HepG2 (cell line): ENCODE data around the gene HRH3. TPM values are rescaled to one million over a fixed set of nuclear protein-coding genes. Genes with fewer than 3 reads are reported as not detected.
A peak's percentile ranks its signal among the peaks of the same experiment; 100 is the strongest.

ENCODE experiments used
- FOXP4 ChIP-seq: sonication (generic); formaldehyde crosslinking; IDR thresholded peaks from 2 replicates; pipeline ENCODE4 v1.4.0; 2020; ENCODE audit warnings: missing genetic modification reagents
- HOXA9 ChIP-seq: sonication (generic); formaldehyde crosslinking; IDR thresholded peaks from 2 replicates; pipeline ENCODE4 v1.8.1; 2022; ENCODE audit warnings: missing genetic modification reagents, mild to moderate bottlenecking, moderate library complexity, borderline replicate concordance
- HOXD1 ChIP-seq: sonication (generic); formaldehyde crosslinking; IDR thresholded peaks from 2 replicates; pipeline ENCODE4 v1.5.0; 2020; ENCODE audit warnings: missing genetic modification reagents
- IKZF4 ChIP-seq: sonication (generic); formaldehyde crosslinking; IDR thresholded peaks from 2 replicates; pipeline ENCODE4 v1.5.1; 2020; ENCODE audit warnings: borderline replicate concordance, mild to moderate bottlenecking, low read depth, missing genetic modification reagents; ENCODE audit errors: not compliant biosample characterization
- KDM1A ChIP-seq: IDR thresholded peaks from 2 replicates; pipeline ENCODE4 v1.6.1; 2016; ENCODE audit warnings: missing compliant biosample characterization
- TFAP4 ChIP-seq: sonication (generic); IDR thresholded peaks from 2 replicates; pipeline ENCODE4 v1.6.1; 2016; ENCODE audit warnings: low read depth, borderline replicate concordance
- ZBTB39 ChIP-seq: sonication (generic); formaldehyde crosslinking; IDR thresholded peaks from 2 replicates; pipeline ENCODE4 v1.5.0; 2020; ENCODE audit warnings: missing genetic modification reagents
- ZMYM4 ChIP-seq: sonication (generic); formaldehyde crosslinking; IDR thresholded peaks from 2 replicates; pipeline ENCODE4 v1.8.1; 2023; ENCODE audit warnings: mild to moderate bottlenecking, missing genetic modification reagents
- ZNF138 ChIP-seq: sonication (generic); formaldehyde crosslinking; IDR thresholded peaks from 2 replicates; pipeline ENCODE4 v1.5.0; 2020; ENCODE audit warnings: mild to moderate bottlenecking, low read depth, missing genetic modification reagents
- ZNF331 ChIP-seq: sonication (generic); formaldehyde crosslinking; IDR thresholded peaks from 2 replicates; pipeline ENCODE4 v1.4.0; 2020; ENCODE audit warnings: missing genetic modification reagents
- ZNF333 ChIP-seq: sonication (generic); formaldehyde crosslinking; IDR thresholded peaks from 2 replicates; pipeline ENCODE4 v1.4.0; 2020; ENCODE audit warnings: mild to moderate bottlenecking, missing genetic modification reagents, borderline replicate concordance
- ZNF431 ChIP-seq: sonication (generic); formaldehyde crosslinking; IDR thresholded peaks from 2 replicates; pipeline ENCODE4 v1.9.0; 2022; ENCODE audit warnings: missing genetic modification reagents, low read depth, mild to moderate bottlenecking, borderline replicate concordance
- ZNF484 ChIP-seq: sonication (generic); formaldehyde crosslinking; IDR thresholded peaks from 2 replicates; pipeline ENCODE4 v1.5.1; 2020; ENCODE audit warnings: mild to moderate bottlenecking, low read depth, missing genetic modification reagents, borderline replicate concordance
- ZNF496 ChIP-seq: sonication (generic); formaldehyde crosslinking; IDR thresholded peaks from 2 replicates; pipeline ENCODE4 v1.8.1; 2023; ENCODE audit warnings: mild to moderate bottlenecking, moderate library complexity, missing genetic modification reagents; ENCODE audit not compliant: insufficient replicate concordance
- ZNF589 ChIP-seq: sonication (generic); formaldehyde crosslinking; conservative IDR thresholded peaks from 2 replicates; pipeline ENCODE4 v1.8.0; 2022; ENCODE audit warnings: mild to moderate bottlenecking, moderate library complexity, missing genetic modification reagents
- ZNF614 ChIP-seq: IDR thresholded peaks from 2 replicates; pipeline ENCODE4 v1.6.1; 2018; ENCODE audit warnings: missing biosample characterization, missing genetic modification reagents, inconsistent platforms, borderline replicate concordance
- ZNF746 ChIP-seq: sonication (generic); formaldehyde crosslinking; IDR thresholded peaks from 2 replicates; pipeline ENCODE4 v1.8.0; 2022; ENCODE audit warnings: mild to moderate bottlenecking, missing genetic modification reagents
- ZNF770 ChIP-seq: sonication (generic); formaldehyde crosslinking; IDR thresholded peaks from 2 replicates; pipeline ENCODE4 v1.5.0; 2020; ENCODE audit warnings: mild to moderate bottlenecking, missing genetic modification reagents
- polyA plus RNA-seq, 8 experiments: library from polyadenylated mRNA; depleted of rRNA in 3 of 8; stranded (reverse) in 7 of 8; unstranded in 1 of 8; fragments of >200 nt; fragmentation: Illumina TruSeq in 4 of 8; extraction: Trizol in 4 of 8; gene quantifications; 2 replicates each; pipeline versions ENCODE4 v1.2.1 to v1.2.3, GENCODE V29; 2011 to 2016; ENCODE audit warnings: low read depth in 4 of 8, missing spikeins in 1 of 8, mixed read lengths in 1 of 8; ENCODE audit not compliant: insufficient read depth in 1 of 8
- total RNA-seq, 5 experiments: library from RNA; depleted of rRNA; stranded (reverse); fragments of >200 nt; fragmentation: Illumina TruSeq; extraction: Trizol; gene quantifications; 2 replicates each; pipeline ENCODE4 v1.2.3, GENCODE V29; 2016; ENCODE audit warnings: low read depth in 1 of 5
- TF ChIP-seq, protein P1 (sequence below): sonication (generic); formaldehyde crosslinking; IDR thresholded peaks from 2 replicates; pipeline ENCODE4 v1.8.0; 2023; ENCODE audit warnings: mild to moderate bottlenecking, missing genetic modification reagents

HRH3 gene
- total and polyA plus RNA-seq, 2 of the 13 experiments (the other 11 are each of a cell fraction or from before 2014, with no cell fraction given) = 0.18 TPM; not detected in 1

DNA sequence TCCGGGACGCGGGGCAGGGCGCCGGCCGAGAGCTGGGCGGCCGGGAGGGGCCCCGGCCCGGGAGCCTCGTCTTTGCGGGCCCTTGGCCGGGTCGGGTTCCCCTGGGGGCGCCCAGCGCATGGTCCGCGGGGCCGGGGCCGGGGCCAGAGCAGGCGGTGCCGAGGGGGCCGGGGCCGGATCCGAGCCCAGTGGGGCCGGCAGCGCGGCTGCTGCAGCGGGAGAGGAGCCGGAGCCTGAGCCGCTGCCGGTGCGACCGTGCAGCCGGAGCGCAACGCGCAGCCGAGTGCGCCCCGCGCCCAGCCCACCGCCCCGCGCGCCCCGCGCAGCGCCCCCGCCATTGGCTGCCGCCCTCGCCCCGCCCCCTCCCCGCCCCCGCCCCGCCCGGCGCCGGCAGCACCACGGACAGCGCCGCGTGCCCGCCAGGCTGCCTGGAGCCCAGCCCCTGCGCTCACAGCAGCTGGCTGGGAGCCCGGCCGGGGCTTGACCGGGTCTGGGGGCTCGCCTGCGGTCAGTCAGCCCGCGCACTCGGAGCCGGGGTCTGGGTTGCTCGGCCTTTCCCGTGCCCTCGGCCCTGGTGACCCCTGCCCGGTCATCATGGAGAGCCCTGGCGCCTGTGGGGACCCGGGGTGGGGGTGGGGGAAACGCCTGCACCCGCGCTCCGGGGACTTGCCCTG is at the start of gene HRH3 (continued):
- TF ChIP-seq ZNF746 (peak; percentile 64; the same call in 1 of the 2 replicates), FOXP4 (CRISPR knock-in tag) (no peak), ZNF589 (CRISPR knock-in tag) (0 out of 2 replicates have a peak, but pooled peaks have one; percentile 85), ZNF333 (CRISPR knock-in tag) (peak; percentile 41; the same call in 1 of the 2 replicates), ZNF614 (peak; percentile 43; the same call in 1 of the 2 replicates), ZNF770 (CRISPR knock-in tag) (0 out of 2 replicates have a peak, but pooled peaks have one; percentile 22), HOXA9 (CRISPR knock-in tag) (peak; percentile 89; the same call in 1 of the 2 replicates), IKZF4 (CRISPR knock-in tag) (peak; percentile 82), ZBTB39 (CRISPR knock-in tag) (no peak), KDM1A (CRISPR knock-in tag) (no peak), ZNF331 (peak; percentile 90), ZNF484 (CRISPR knock-in tag) (0 out of 2 replicates have a peak, but pooled peaks have one; percentile 78), ZNF496 (CRISPR knock-in tag) (no peak), ZNF431 (CRISPR knock-in tag) (no peak), TFAP4 (peak; percentile 62; the same call in 1 of the 2 replicates), ZNF138 (CRISPR knock-in tag) (no peak; the same call in 1 of the 2 replicates), HOXD1 (CRISPR knock-in tag) (0 out of 2 replicates have a peak, but pooled peaks have one; percentile 48), ZMYM4 (CRISPR knock-in tag) (no peak)
- TF ChIP-seq, protein P1, sequence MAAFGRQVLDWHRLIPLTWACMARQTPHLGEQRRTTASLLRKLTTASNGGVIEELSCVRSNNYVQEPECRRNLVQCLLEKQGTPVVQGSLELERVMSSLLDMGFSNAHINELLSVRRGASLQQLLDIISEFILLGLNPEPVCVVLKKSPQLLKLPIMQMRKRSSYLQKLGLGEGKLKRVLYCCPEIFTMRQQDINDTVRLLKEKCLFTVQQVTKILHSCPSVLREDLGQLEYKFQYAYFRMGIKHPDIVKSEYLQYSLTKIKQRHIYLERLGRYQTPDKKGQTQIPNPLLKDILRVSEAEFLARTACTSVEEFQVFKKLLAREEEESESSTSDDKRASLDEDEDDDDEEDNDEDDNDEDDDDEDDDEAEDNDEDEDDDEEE (CRISPR knock-in tag) = peak; percentile 16; the same call in 1 of the 2 replicates
